Neutrophil (primary cell): Measurements from ENCODE around the gene UBALD2.
"Not testable (repeated sequence)": the region's sequence is repeated elsewhere in the genome, so short reads cannot be mapped to it uniquely, and the experiment has no call there.

Experiments used
- H3K27ac ChIP-seq: fragments of 200-600 bp; sonication (generic); 2 replicates; pipeline ENCODE4 v1.5.1; 2016; ENCODE audit warnings: mild to moderate bottlenecking, moderate library complexity
- H3K27me3 ChIP-seq: fragments of 200-600 bp; sonication (generic); 2 replicates; pipeline ENCODE4 v1.6.0; 2016; ENCODE audit warnings: mild to moderate bottlenecking
- H3K36me3 ChIP-seq: fragments of 200-600 bp; sonication (generic); 2 replicates; pipeline ENCODE4 v1.5.1; 2017
- H3K4me1 ChIP-seq, 2 experiments: fragments of 200-600 bp in 1 of 2; sonication (generic) in 1 of 2; 1 replicate in 1 of 2; 2 replicates in 1 of 2; pipeline versions ENCODE4 v1.5.1 to v1.6.1; 2013 to 2016; ENCODE audit warnings: low read depth in 1 of 2, low read length in 1 of 2, mild to moderate bottlenecking in 1 of 2, moderate library complexity in 1 of 2; ENCODE audit not compliant: control insufficient read depth in 1 of 2, insufficient read depth in 1 of 2
- H3K4me3 ChIP-seq, 2 experiments: fragments of 200-600 bp in 1 of 2; sonication (generic) in 1 of 2; 1 replicate in 1 of 2; 2 replicates in 1 of 2; pipeline ENCODE4 v1.5.1; 2013 to 2016; ENCODE audit warnings: low read depth in 1 of 2, low read length in 1 of 2, mild to moderate bottlenecking in 1 of 2, moderate library complexity in 1 of 2
- H3K9me3 ChIP-seq: fragments of 200-600 bp; sonication (generic); 2 replicates; pipeline ENCODE4 v1.5.1; 2016
- CTCF ChIP-seq: fragments of 200-600 bp; sonication (generic); IDR thresholded peaks from 2 replicates; pipeline ENCODE4 v1.5.1; 2016; ENCODE audit warnings: antibody characterized with exemption

Gene UBALD2

GRCh38 chr17:76296889-76297288, 31.7 kb downstream of the UBALD2 start:
- peaks cover 20% of the 10 kb centered on the region for H3K36me3 ChIP-seq
- no peak for TF ChIP-seq CTCF
- no peaks in the 10 kb centered on the region for H3K27me3 ChIP-seq
- H3K4me1 ChIP-seq, result no peaks in the 10 kb centered on the region
- H3K27ac ChIP-seq, result no peak overlapping the region
- H3K9me3 ChIP-seq, result no peaks in the 10 kb centered on the region
- H3K4me3 ChIP-seq, result no peak overlapping the region

GRCh38 chr17:76297436-76297835, 32.3 kb downstream of the UBALD2 start:
- H3K27me3 ChIP-seq, result no peaks in the 10 kb centered on the region
- no peak overlapping the region for H3K4me3 ChIP-seq
- no peaks in the 10 kb centered on the region for H3K4me1 ChIP-seq
- H3K36me3 ChIP-seq, result peaks cover 14% of the 10 kb centered on the region
- H3K27ac ChIP-seq, result no peak overlapping the region
- no peak for TF ChIP-seq CTCF
- no peaks in the 10 kb centered on the region for H3K9me3 ChIP-seq

GRCh38 chr17:76304226-76305134, 39.3 kb downstream of the UBALD2 start:
- no peak for TF ChIP-seq CTCF

GRCh38 chr17:76305135-76305454, 39.9 kb downstream of the UBALD2 start:
- peaks cover 16% of the 10 kb centered on the region for H3K36me3 ChIP-seq
- H3K9me3 ChIP-seq, H3K27me3 ChIP-seq, H3K4me1 ChIP-seq, H3K4me3 ChIP-seq, H3K27ac ChIP-seq: not testable (repeated sequence)

More at GRCh38 chr17:76304226-76305134, 39.3 kb downstream of the UBALD2 start:
- H3K27ac ChIP-seq, result no peak overlapping the region
- no peaks in the 10 kb centered on the region for H3K9me3 ChIP-seq
- H3K4me3 ChIP-seq, result no peak overlapping the region
- peaks cover 3% of the 10 kb centered on the region in 2 experiments for H3K4me1 ChIP-seq
- no peaks in the 10 kb centered on the region for H3K27me3 ChIP-seq
- H3K36me3 ChIP-seq, result peaks cover 16% of the 10 kb centered on the region

GRCh38 chr17:76307299-76307965, 42.3 kb downstream of the UBALD2 start:
- H3K9me3 ChIP-seq, result no peaks in the 10 kb centered on the region
- no peaks in the 10 kb centered on the region for H3K27me3 ChIP-seq
- peaks cover 5 to 6% of the 10 kb centered on the region in 2 experiments for H3K4me1 ChIP-seq
- TF ChIP-seq CTCF, result no peak
- peaks cover 37% of the 10 kb centered on the region for H3K36me3 ChIP-seq
- no peak overlapping the region for H3K27ac ChIP-seq
- no peak overlapping the region for H3K4me3 ChIP-seq

- TF ChIP-seq CTCF, result no peak
- Histone ChIP-seq H3K36me3 (peaks cover 43% of the 10 kb centered on the region), H3K9me3 (no peaks in the 10 kb centered on the region), H3K27ac (no peak within 1 kb of the TSS), H3K27me3 (no peaks in the 10 kb centered on the region), H3K4me1 (peaks cover 5 to 6% of the 10 kb centered on the region in 2 experiments), H3K4me3 (no peak within 1 kb of the TSS)
Measured at GRCh38 chr17:76307966-76308338, 42.8 kb downstream of the UBALD2 start, which contains the start of gene QRICH2. QRICH2 (minus strand) TSS chr17:76308276; CDS start chr17:76307998, 278 bp downstream.
